ENCODE results near the gene CFAP251. TPM values are rescaled to one million over a fixed set of nuclear protein-coding genes. Genes with fewer than 3 reads are reported as not detected.

Gene CFAP251
- total RNA-seq, 2 experiments from 2014 or later, result 0.28 to 0.33 TPM

DNA sequence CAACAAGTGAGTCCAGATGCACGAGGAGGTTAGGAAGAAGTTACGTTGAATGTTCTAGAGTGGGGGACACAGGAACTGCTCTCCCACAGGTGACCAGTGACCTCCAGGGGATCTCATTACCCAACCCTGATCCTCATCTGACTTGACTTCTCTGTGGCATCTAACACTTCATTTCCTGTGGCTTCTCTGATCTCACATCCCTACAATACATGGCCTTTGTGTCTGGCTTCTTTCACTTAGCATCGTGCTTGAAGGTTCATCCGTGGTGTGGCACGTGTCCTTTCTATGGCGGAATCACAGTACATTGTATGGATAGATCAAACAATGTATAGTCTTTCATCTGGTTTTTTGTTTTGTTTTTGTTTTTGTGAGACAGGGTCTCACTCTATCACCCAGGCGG lies 19.3 kb downstream of the CFAP251 start:
- TF ChIP-seq, protein P1, sequence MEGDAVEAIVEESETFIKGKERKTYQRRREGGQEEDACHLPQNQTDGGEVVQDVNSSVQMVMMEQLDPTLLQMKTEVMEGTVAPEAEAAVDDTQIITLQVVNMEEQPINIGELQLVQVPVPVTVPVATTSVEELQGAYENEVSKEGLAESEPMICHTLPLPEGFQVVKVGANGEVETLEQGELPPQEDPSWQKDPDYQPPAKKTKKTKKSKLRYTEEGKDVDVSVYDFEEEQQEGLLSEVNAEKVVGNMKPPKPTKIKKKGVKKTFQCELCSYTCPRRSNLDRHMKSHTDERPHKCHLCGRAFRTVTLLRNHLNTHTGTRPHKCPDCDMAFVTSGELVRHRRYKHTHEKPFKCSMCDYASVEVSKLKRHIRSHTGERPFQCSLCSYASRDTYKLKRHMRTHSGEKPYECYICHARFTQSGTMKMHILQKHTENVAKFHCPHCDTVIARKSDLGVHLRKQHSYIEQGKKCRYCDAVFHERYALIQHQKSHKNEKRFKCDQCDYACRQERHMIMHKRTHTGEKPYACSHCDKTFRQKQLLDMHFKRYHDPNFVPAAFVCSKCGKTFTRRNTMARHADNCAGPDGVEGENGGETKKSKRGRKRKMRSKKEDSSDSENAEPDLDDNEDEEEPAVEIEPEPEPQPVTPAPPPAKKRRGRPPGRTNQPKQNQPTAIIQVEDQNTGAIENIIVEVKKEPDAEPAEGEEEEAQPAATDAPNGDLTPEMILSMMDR (IDR thresholded peaks at IDR 0.05), result no peak
- Mint-ChIP-seq H3K4me1 (ENCODE audit: low read depth) (peaks cover 5% of the 10 kb centered on the region), H3K27ac (no peak overlapping the region), H3K27me3 (no peaks in the 10 kb centered on the region), H3K36me3 (ENCODE audit: low read depth) (no peaks in the 10 kb centered on the region), H3K4me3 (no peak overlapping the region), H3K9me3 (no peaks in the 10 kb centered on the region)
- Histone ChIP-seq H3K4me3 (ENCODE audit: low read length) (no peak overlapping the region), H3K4me1 (ENCODE audit: insufficient read depth, low read length) (no peaks in the 10 kb centered on the region), H3K27me3 (ENCODE audit: control insufficient read depth in 1 of 2, insufficient read depth in 2 of 2, low read length in 2 of 2) (no peaks in the 10 kb centered on the region), H3K36me3 (ENCODE audit: insufficient read depth, low read length) (no peaks in the 10 kb centered on the region), H3K27ac (ENCODE audit: low read depth in 1 of 2, low read length in 2 of 2) (no peak overlapping the region), H3K9me3 (ENCODE audit: control insufficient read depth in 1 of 2, insufficient read depth in 1 of 2, low read length in 2 of 2) (peaks cover 0 to 4% of the 10 kb centered on the region in 2 experiments)
- intact Hi-C loops (cut with DNase I, micrococcal nuclease), result no loop called here
- ChIA-PET CTCF (no interaction called here), POLR2A (no interaction called here)
- DNase-seq (no peak), ATAC-seq (ENCODE audit: poor library complexity) (no peak)

DNA sequence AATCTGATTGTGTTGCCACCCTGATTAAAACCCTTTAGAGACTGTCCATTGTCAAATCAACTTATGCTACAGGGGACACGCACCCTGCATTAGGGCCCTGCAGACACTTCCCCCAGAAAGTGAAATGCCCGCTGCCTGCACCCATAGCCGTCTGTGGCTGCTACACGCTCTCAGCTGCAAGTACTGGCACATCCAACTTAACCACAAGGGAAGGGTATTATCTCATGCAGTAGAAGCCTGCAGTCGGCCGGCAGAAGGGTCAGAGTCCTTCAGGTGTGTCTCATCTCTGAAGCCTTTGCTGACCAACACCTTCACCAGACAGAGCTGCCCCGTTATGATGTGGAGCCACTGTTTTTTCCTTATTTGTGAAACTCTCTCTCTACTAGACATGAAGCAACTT lies 20.8 kb downstream of the CFAP251 start:
- TF ChIP-seq, protein P1 (IDR thresholded peaks at IDR 0.05), result no peak
- H3K27me3 ChIP-seq (ENCODE audit: control insufficient read depth in 1 of 2, insufficient read depth in 2 of 2, low read length in 2 of 2), result no peaks in the 10 kb centered on the region
- intact Hi-C loops (cut with DNase I, micrococcal nuclease), result no loop called here
- no peaks in the 10 kb centered on the region for H3K36me3 ChIP-seq (ENCODE audit: insufficient read depth, low read length)
- ATAC-seq (ENCODE audit: poor library complexity) (no peak), DNase-seq (no peak)
- no peaks in the 10 kb centered on the region for H3K4me1 ChIP-seq (ENCODE audit: insufficient read depth, low read length)
- no peaks in the 10 kb centered on the region for H3K27me3 Mint-ChIP-seq
- no peak overlapping the region for H3K4me3 ChIP-seq (ENCODE audit: low read length)
- H3K4me1 Mint-ChIP-seq (ENCODE audit: low read depth), result peaks cover 5% of the 10 kb centered on the region
- no peak overlapping the region for H3K27ac ChIP-seq (ENCODE audit: low read depth in 1 of 2, low read length in 2 of 2)
- no peaks in the 10 kb centered on the region for H3K9me3 Mint-ChIP-seq
- no peaks in the 10 kb centered on the region for H3K36me3 Mint-ChIP-seq (ENCODE audit: low read depth)
- no peak overlapping the region for H3K27ac Mint-ChIP-seq
- no peak overlapping the region for H3K4me3 Mint-ChIP-seq
- peaks cover 0 to 4% of the 10 kb centered on the region in 2 experiments for H3K9me3 ChIP-seq (ENCODE audit: control insufficient read depth in 1 of 2, insufficient read depth in 1 of 2, low read length in 2 of 2)
- ChIA-PET POLR2A (no interaction called here), CTCF (no interaction called here)

DNA sequence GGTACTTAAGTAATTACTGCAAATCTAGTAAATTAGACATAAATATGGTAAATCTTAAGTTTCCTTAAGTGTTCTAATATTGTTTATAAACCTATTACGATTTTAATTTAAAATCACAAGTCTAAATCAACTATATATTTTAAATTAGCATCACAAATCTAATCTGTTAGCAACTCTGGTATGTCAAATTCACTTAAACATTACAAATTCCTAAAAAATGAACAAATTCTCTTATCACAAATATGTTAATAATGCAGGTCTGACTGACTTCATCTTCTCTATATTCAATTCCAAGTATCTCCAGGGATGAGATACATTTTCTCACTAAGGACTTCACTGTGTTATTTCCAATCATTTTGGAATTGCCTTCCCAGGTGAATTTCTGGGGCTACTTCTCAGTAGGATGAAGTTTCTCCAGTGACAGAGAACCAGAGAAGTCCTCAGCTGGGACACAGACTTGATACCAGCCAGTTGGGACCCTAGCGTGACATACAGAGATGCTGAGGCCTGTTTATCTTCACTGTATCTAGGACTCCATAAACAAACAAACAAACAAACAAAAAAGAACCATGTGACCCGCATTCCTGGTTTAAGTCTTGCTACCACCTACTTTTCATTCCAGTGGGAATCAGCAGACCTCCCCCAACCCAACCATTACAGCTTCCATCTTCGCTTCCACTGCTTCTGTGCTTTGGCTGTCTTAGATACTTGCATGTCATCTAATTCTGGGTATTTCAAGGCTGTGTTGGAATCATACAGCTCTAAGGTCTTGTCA lies 21.8 kb downstream of the CFAP251 start:
- H3K9me3 ChIP-seq (ENCODE audit: control insufficient read depth in 1 of 2, insufficient read depth in 1 of 2, low read length in 2 of 2), result peaks cover 0 to 4% of the 10 kb centered on the region in 2 experiments
- H3K9me3 Mint-ChIP-seq, result no peaks in the 10 kb centered on the region
- no peak overlapping the region for H3K27ac Mint-ChIP-seq
- H3K27me3 ChIP-seq (ENCODE audit: control insufficient read depth in 1 of 2, insufficient read depth in 2 of 2, low read length in 2 of 2), result no peaks in the 10 kb centered on the region
- H3K27me3 Mint-ChIP-seq, result no peaks in the 10 kb centered on the region
- H3K36me3 Mint-ChIP-seq (ENCODE audit: low read depth), result no peaks in the 10 kb centered on the region
- H3K36me3 ChIP-seq (ENCODE audit: insufficient read depth, low read length), result no peaks in the 10 kb centered on the region
- no peak overlapping the region for H3K4me3 ChIP-seq (ENCODE audit: low read length)
- ATAC-seq (ENCODE audit: poor library complexity) (no peak), DNase-seq (no peak)
- TF ChIP-seq, protein P1 (IDR thresholded peaks at IDR 0.05), result no peak
- no peak overlapping the region for H3K27ac ChIP-seq (ENCODE audit: low read depth in 1 of 2, low read length in 2 of 2)
- peaks cover 5% of the 10 kb centered on the region for H3K4me1 Mint-ChIP-seq (ENCODE audit: low read depth)
- no peaks in the 10 kb centered on the region for H3K4me1 ChIP-seq (ENCODE audit: insufficient read depth, low read length)
- intact Hi-C loops (cut with DNase I, micrococcal nuclease), result no loop called here
- H3K4me3 Mint-ChIP-seq, result no peak overlapping the region
- POLR2A ChIA-PET, result no interaction called here
- CTCF ChIA-PET, result interaction anchor here (1.5 kb wide), 1 partner anchor 9 kb away, joined by 3 read pairs; no protein-coding TSS in a partner anchor

All from CD4-positive, alpha-beta T cell (primary cell).